T-helper 9 cell (primary cell): ENCODE measurements around the gene RAD51AP2.
"Not testable (repeated sequence)": the region's sequence is repeated elsewhere in the genome, so short reads cannot be mapped to it uniquely, and the experiment has no call there.

ENCODE experiments used
- DNase-seq: peaks from one replicate; pipeline ENCODE4 v3.0.0-alpha.2; 2020

Gene RAD51AP2

GRCh38 chr2:17536416-17536815 is 18.2 kb upstream of the RAD51AP2 start:
- no peak for DNase-seq

- no peak for DNase-seq
Observed at GRCh38 chr2:17533546-17533945, 15.3 kb upstream of the RAD51AP2 start.

GRCh38 chr2:17529771-17530170 is 11.5 kb upstream of the RAD51AP2 start:
- DNase-seq, result no peak

GRCh38 chr2:17522303-17522702 is 4.1 kb upstream of the RAD51AP2 start:
- no peak for DNase-seq

GRCh38 chr2:17521621-17522020 is 3.4 kb upstream of the RAD51AP2 start:
- DNase-seq, result no peak

- no peak for DNase-seq
Observed at GRCh38 chr2:17520761-17521160, 2.5 kb upstream of the RAD51AP2 start.

- no peak for DNase-seq
Observed at GRCh38 chr2:17519486-17519885, 1.2 kb upstream of the RAD51AP2 start.

- no peak for DNase-seq
Observed at GRCh38 chr2:17517481-17518211, 594 bp downstream of the RAD51AP2 start.

- no peak for DNase-seq
Observed at GRCh38 chr2:17515652-17516051, 2.6 kb downstream of the RAD51AP2 start.

- no peak for DNase-seq
Observed at GRCh38 chr2:17506736-17507616, 11.3 kb downstream of the RAD51AP2 start.

GRCh38 chr2:17497718-17498117 is 20.5 kb downstream of the RAD51AP2 start:
- DNase-seq, result no peak

- no peak for DNase-seq
Observed at GRCh38 chr2:17495590-17495989, 22.6 kb downstream of the RAD51AP2 start.

- DNase-seq, result not testable (repeated sequence)
Observed at GRCh38 chr2:17490165-17490564, 28.1 kb downstream of the RAD51AP2 start.

GRCh38 chr2:17488610-17489009 is 29.6 kb downstream of the RAD51AP2 start:
- DNase-seq, result not testable (repeated sequence)

- no peak for DNase-seq
Observed at GRCh38 chr2:17483496-17483895, 34.7 kb downstream of the RAD51AP2 start.

GRCh38 chr2:17482651-17483050 is 35.6 kb downstream of the RAD51AP2 start:
- no peak for DNase-seq

- DNase-seq, result no peak
Observed at GRCh38 chr2:17479875-17480274, 38.4 kb downstream of the RAD51AP2 start.

GRCh38 chr2:17476830-17477229 is 41.4 kb downstream of the RAD51AP2 start:
- DNase-seq, result no peak

GRCh38 chr2:17476064-17476463 is 42.2 kb downstream of the RAD51AP2 start:
- DNase-seq, result no peak

GRCh38 chr2:17475286-17475685 is 43.0 kb downstream of the RAD51AP2 start:
- no peak for DNase-seq

- DNase-seq, result no peak
Observed at GRCh38 chr2:17471979-17472378, 46.3 kb downstream of the RAD51AP2 start.

GRCh38 chr2:17470855-17471641 is 47.2 kb downstream of the RAD51AP2 start:
- no peak for DNase-seq

GRCh38 chr2:17461087-17461475 is 57.2 kb downstream of the RAD51AP2 start:
- no peak for DNase-seq
